ENCODE results near the gene SMAD5.

The SMAD5 gene

DNA sequence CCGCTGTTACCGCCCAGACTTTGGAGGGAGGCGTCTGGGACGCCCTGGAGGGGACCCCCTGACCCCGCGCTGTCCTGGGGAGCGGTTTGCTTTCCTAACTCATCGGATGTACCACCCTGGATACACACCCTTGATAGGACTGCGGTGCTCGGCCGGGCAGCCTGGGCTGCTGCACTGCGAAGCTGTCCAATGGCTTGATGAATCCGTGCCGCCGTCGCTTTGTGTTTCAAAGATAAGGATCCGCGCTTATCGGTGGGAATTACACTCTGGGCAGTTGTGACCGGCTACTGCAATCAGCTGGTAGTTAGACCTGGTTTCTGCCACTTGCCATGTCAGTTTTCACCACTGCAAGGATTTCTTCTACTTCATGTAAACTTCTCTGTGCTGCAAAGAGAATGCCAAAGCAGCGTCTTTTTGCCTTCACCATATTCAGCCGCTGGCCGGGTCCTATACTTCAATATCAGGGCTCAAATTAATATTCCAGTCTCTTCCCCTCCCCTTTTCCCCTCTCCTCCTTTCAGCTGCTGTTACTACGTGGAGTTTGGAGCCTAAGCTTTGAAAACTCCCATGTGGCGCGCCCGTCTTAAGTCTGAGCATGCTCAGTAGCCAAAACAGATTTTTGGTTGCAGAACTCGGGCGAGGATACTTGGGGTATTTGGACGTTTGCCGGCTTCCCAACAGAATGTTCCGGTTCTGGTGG is 727 bp downstream of the SMAD5 start:
- H3K9ac ChIP-seq (ENCODE audit: low read depth, low read length) = peak overlapping the region; percentile 97
- H3K4me1 ChIP-seq (ENCODE audit: insufficient read depth, low read length) = peaks cover 12% of the 10 kb centered on the region; the same call in 1 of the 2 replicates
- no peaks in the 10 kb centered on the region for H3K9me3 ChIP-seq (ENCODE audit: control insufficient read depth, insufficient read depth, low read length)
- H3K36me3 ChIP-seq (ENCODE audit: insufficient read depth, low read length) = no peaks in the 10 kb centered on the region; the same call in 1 of the 2 replicates

DNA sequence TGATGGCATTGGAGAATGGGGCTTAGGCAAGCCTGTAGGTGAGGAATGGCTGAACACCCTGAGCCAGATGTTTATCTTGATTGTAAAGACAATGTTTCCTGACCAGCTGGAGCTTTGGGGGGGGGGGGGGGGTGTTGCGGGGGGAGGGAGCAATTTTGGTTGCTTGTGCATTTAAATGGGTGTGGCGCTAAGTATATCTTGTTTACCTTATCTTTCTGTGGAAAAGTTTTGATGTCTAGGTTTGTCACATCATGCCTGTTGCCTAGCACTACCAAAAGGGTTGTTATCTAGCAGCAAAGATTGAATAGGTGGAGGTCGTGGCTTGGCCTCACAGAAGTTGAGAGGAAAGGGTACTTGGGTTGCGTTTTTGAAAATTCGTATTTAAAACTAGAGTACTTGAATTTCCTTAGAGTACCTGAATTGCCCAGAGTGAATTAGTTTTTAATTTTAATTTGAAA is 1.3 kb downstream of the SMAD5 start:
- peaks cover 12% of the 10 kb centered on the region; the same call in 1 of the 2 replicates for H3K4me1 ChIP-seq (ENCODE audit: insufficient read depth, low read length)
- no peaks in the 10 kb centered on the region for H3K9me3 ChIP-seq (ENCODE audit: control insufficient read depth, insufficient read depth, low read length)
- no peaks in the 10 kb centered on the region; the same call in 1 of the 2 replicates for H3K36me3 ChIP-seq (ENCODE audit: insufficient read depth, low read length)
- peak overlapping the region; percentile 97; the same call in 1 of the 2 replicates for H3K9ac ChIP-seq (ENCODE audit: low read depth, low read length)

DNA sequence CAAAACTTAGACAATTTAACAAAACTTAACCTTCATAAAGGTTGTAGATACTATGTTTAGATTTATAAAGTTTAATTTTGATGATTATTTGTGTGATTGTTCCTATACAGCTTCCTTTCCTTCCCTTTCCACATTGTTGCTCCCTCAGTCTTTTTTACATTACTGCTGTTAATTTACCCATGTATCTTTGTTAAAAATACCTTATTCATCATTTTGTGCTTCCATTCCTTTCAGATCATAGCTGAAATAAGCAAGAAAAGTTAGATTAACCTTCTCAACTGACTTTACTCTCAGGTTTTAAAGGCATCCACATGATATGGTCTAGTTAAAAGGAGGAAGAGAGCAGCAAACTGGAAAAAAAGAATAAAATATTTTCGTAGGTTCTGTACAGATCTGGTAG is 2.0 kb downstream of the SMAD5 start:
- Histone ChIP-seq H3K36me3 (ENCODE audit: insufficient read depth, low read length) (no peaks in the 10 kb centered on the region; the same call in 1 of the 2 replicates), H3K4me1 (ENCODE audit: insufficient read depth, low read length) (peaks cover 12% of the 10 kb centered on the region; the same call in 1 of the 2 replicates), H3K9ac (ENCODE audit: low read depth, low read length) (peak overlapping the region; percentile 12; the same call in 1 of the 2 replicates)

DNA sequence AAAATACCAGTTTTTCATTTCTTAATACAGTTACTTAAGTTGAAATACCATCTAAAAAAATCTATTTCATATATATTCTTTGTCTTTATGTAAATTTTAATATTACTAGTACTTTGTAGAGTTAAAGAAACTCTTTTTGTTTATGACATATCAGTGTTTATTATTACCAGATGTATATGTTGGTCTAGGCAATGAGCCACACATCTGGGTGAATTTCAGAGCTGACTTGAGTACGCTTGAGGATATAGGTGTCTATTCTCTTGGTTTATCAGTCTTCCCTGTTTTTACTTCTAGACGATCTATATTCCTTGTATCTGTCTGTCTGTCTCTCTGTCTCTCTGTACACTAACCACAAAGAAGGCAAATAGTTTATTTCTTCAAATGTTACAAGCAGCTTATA is 2.9 kb downstream of the SMAD5 start:
- H3K9me3 ChIP-seq (ENCODE audit: control insufficient read depth, insufficient read depth, low read length) = no peaks in the 10 kb centered on the region
- H3K36me3 ChIP-seq (ENCODE audit: insufficient read depth, low read length) = no peaks in the 10 kb centered on the region; the same call in 1 of the 2 replicates
- peaks cover 12% of the 10 kb centered on the region; the same call in 1 of the 2 replicates for H3K4me1 ChIP-seq (ENCODE audit: insufficient read depth, low read length)
- H3K9ac ChIP-seq (ENCODE audit: low read depth, low read length) = no peak overlapping the region

More for the DNA sequence above, 2.0 kb downstream of the SMAD5 start:
- H3K9me3 ChIP-seq (ENCODE audit: control insufficient read depth, insufficient read depth, low read length) = no peaks in the 10 kb centered on the region

DNA sequence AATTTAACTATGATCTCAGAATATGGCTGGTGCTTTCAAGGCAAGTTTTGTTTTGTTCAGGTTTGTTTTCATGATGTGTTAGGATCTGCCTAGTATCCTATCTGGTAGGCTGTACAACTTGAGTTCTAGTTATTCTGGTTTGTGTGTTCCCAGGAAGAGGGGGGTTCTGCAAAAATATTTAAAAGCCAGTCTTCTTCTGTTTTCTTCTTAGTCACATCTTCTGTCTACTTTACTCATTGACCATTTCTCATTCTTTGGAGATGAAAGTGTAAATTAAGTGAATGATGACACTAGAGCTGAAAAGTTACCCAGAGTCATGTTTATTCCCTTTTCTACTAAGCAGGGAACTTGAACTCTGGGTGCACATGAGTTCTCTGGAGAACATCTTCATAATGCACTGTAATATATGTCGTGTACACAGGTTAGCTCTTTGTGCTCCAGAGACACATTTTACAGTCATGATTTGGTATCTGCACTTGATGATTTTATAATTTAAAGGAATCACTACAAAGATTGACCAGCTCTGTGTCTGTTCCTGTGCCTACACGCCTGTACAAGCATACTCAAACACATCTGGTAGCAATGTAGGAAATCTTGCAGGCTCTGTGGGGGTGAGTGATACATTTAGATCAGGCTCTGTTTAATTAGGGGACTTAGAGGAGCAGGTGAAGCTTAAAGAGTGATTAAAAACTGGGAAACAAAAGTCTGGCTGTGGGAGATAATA is 5.0 kb downstream of the SMAD5 start:
- Histone ChIP-seq H3K36me3 (ENCODE audit: insufficient read depth, low read length) (no peaks in the 10 kb centered on the region; the same call in 1 of the 2 replicates), H3K9me3 (ENCODE audit: control insufficient read depth, insufficient read depth, low read length) (no peaks in the 10 kb centered on the region), H3K9ac (ENCODE audit: low read depth, low read length) (no peak overlapping the region), H3K4me1 (ENCODE audit: insufficient read depth, low read length) (peaks cover 16% of the 10 kb centered on the region; the same call in 1 of the 2 replicates)

DNA sequence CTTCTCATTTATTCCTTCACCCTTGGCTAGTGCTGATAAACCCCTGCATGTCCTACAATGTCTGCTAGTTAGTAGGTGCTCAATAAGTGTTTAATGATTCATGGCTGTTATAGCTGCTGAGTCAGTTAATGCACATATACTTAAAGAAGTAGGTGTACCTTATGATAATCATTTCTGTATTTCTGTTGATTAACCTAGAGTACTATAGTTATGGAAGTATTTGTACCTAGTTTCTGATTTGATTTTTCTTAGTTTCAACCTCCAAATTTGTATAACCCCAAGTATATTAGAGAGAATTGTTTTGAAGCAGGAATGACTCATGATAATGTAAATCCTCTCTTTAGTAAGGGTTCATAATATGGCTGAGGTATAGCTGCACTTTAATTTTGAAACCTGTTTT is 8.9 kb downstream of the SMAD5 start:
- H3K9me3 ChIP-seq (ENCODE audit: control insufficient read depth, insufficient read depth, low read length) = no peaks in the 10 kb centered on the region
- 0 out of 2 replicates have a peak, but pooled peaks cover 4% of the 10 kb centered on the region for H3K4me1 ChIP-seq (ENCODE audit: insufficient read depth, low read length)
- no peak overlapping the region for H3K9ac ChIP-seq (ENCODE audit: low read depth, low read length)
- H3K36me3 ChIP-seq (ENCODE audit: insufficient read depth, low read length) = no peaks in the 10 kb centered on the region

DNA sequence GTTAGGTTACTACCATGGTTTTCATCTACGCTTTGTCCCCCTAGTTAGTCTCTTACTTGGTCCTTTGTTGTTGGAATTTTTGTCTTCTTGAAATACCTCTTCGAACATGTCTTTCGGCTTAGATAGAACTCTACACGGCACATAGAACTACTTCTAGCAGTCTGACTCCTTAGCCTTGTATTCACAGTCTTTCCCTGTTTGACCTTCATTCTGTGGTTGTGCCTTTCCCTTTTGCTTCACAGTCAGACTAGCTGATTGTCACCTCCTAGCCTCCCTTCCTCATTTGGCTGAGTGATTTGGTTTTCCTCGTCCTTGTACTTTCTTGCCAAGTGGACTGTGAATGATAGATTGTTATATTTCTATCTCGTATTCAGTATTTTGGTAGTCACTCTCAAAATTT is 10.7 kb downstream of the SMAD5 start:
- no peaks in the 10 kb centered on the region for H3K36me3 ChIP-seq (ENCODE audit: insufficient read depth, low read length)
- no peaks in the 10 kb centered on the region for H3K9me3 ChIP-seq (ENCODE audit: control insufficient read depth, insufficient read depth, low read length)
- no peak overlapping the region for H3K9ac ChIP-seq (ENCODE audit: low read depth, low read length)
- 0 out of 2 replicates have a peak, but pooled peaks cover 4% of the 10 kb centered on the region for H3K4me1 ChIP-seq (ENCODE audit: insufficient read depth, low read length)

DNA sequence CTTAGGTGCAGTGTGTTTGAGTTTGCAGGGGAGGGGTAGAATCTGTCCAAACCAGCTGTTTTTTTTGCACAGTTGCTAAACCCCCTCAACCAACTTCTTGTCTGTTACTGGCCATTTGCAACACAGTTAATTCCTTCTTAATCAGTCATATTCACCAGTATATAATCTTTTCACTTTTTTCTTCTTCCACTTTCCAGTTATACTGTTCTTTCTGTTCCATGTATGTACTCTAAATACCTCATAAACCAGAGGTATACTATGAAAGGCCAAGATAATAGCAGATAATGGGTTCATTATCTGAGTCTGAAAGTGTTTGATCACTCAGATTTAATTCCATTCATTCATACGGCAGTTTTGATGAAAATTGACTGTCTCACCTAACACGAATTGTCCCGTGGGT is 11.1 kb downstream of the SMAD5 start:
- no peak overlapping the region for H3K9ac ChIP-seq (ENCODE audit: low read depth, low read length)
- H3K9me3 ChIP-seq (ENCODE audit: control insufficient read depth, insufficient read depth, low read length) = no peaks in the 10 kb centered on the region
- H3K36me3 ChIP-seq (ENCODE audit: insufficient read depth, low read length) = no peaks in the 10 kb centered on the region
- H3K4me1 ChIP-seq (ENCODE audit: insufficient read depth, low read length) = 0 out of 2 replicates have a peak, but pooled peaks cover 4% of the 10 kb centered on the region

DNA sequence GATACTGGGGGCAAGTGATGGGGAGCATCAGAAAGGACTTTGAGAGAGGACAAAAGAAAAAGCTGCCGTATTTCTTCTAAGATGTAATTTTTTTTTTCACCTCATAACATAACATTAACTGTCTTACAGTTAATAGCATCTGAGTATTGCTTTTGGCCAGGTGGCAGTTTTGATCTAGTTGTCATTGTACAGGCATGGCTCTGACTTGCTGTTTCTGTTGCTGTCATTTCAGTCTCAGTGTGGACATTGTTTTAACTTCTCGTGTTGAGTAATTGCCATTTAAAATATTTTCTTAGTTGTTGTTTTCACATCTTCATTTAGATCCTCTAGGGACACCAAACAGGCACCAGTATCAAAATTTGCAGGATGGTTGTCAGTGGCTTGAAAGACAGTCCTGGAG is 12.4 kb downstream of the SMAD5 start:
- H3K4me1 ChIP-seq (ENCODE audit: insufficient read depth, low read length) = 0 out of 2 replicates have a peak, but pooled peaks cover 4% of the 10 kb centered on the region
- no peak overlapping the region for H3K9ac ChIP-seq (ENCODE audit: low read depth, low read length)
- H3K36me3 ChIP-seq (ENCODE audit: insufficient read depth, low read length) = no peaks in the 10 kb centered on the region
- no peaks in the 10 kb centered on the region for H3K9me3 ChIP-seq (ENCODE audit: control insufficient read depth, insufficient read depth, low read length)

DNA sequence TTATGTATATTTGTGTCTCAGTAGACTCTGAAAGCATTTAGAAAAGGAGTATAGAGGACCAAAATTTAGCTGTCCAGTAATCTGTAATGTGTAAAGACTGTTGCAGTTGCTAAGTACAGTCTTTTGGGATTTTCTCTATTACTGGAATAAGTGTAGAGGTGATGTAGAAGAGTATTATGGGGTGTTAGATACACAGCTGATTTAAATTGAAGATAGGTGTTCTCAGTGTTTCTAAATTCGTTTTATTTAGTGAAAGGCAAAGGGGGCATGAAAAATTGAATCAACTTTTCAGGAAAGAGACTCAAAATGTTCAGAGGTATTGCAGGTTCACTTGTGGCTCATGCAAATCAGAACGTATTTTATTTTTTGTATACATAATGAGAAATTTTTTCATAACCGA is 13.6 kb downstream of the SMAD5 start:
- Histone ChIP-seq H3K9ac (ENCODE audit: low read depth, low read length) (no peak overlapping the region), H3K4me1 (ENCODE audit: insufficient read depth, low read length) (0 out of 2 replicates have a peak, but pooled peaks cover under 1% of the 10 kb centered on the region), H3K9me3 (ENCODE audit: control insufficient read depth, insufficient read depth, low read length) (no peaks in the 10 kb centered on the region), H3K36me3 (ENCODE audit: insufficient read depth, low read length) (no peaks in the 10 kb centered on the region)

DNA sequence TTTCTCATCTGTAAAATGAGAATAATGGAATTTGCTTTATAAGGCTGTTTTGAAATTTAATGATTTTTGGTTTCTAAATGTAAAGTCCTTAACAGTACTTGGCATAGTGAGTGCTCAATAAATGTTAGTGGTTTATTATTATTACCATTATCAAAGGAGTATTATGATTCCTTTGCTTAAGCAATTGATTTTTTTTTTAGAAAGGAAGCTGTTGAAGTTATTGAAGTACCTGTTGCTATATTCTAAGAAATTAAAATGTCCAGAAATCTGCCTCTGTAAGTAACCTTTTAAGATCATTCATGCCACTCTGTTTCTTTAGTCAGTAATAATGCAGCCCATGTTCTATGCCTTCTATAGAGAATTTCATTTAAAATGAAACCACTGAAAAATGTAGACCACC is 15.0 kb downstream of the SMAD5 start:
- Histone ChIP-seq H3K36me3 (ENCODE audit: insufficient read depth, low read length) (peaks cover 4% of the 10 kb centered on the region; the same call in 1 of the 2 replicates), H3K4me1 (ENCODE audit: insufficient read depth, low read length) (no peaks in the 10 kb centered on the region), H3K9me3 (ENCODE audit: control insufficient read depth, insufficient read depth, low read length) (no peaks in the 10 kb centered on the region), H3K9ac (ENCODE audit: low read depth, low read length) (no peak overlapping the region)

DNA sequence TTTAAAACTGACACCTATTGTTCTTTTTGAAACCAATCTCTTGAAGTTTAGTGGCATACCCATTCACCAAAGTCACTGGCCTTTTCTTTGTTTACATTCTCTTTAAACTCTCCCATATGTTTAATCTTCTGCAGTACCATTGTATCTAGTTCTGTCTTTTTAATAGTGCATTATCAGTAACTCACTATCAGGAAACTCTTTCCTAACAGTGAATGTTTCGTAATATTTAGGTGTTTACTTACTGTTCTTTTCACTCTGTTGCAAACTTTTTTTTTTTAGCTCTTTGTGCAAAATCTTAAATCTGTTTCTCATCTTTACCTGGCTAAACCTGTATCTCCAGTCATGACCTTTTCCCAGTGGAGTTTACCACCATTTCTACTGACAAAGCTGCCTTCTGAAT is 17.2 kb downstream of the SMAD5 start:
- peaks cover 11% of the 10 kb centered on the region for H3K36me3 ChIP-seq (ENCODE audit: insufficient read depth, low read length)
- no peak overlapping the region for H3K9ac ChIP-seq (ENCODE audit: low read depth, low read length)
- H3K4me1 ChIP-seq (ENCODE audit: insufficient read depth, low read length) = no peaks in the 10 kb centered on the region
- no peaks in the 10 kb centered on the region for H3K9me3 ChIP-seq (ENCODE audit: control insufficient read depth, insufficient read depth, low read length)

DNA sequence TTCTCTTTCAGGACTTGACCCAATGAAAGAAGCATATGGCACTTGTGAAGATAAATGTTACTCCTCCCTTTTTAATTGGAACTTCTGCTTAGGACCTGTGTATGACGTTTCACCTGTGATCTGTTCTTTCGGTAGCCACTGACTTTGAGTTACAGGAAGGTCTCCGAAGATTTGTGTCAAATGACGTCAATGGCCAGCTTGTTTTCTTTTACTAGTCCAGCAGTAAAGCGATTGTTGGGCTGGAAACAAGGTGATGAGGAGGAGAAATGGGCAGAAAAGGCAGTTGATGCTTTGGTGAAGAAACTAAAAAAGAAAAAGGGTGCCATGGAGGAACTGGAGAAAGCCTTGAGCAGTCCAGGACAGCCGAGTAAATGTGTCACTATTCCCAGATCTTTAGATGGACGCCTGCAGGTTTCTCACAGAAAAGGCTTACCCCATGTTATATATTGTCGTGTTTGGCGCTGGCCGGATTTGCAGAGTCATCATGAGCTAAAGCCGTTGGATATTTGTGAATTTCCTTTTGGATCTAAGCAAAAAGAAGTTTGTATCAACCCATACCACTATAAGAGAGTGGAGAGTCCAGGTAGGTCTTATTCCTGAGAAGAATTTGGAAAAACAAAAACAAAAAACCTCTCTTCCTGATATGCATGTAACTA is 21.1 kb downstream of the SMAD5 start:
- Histone ChIP-seq H3K9ac (ENCODE audit: low read depth, low read length) (no peak overlapping the region), H3K9me3 (ENCODE audit: control insufficient read depth, insufficient read depth, low read length) (0 out of 2 replicates have a peak, but pooled peaks cover 3% of the 10 kb centered on the region), H3K36me3 (ENCODE audit: insufficient read depth, low read length) (peaks cover 18% of the 10 kb centered on the region), H3K4me1 (ENCODE audit: insufficient read depth, low read length) (no peaks in the 10 kb centered on the region)

DNA sequence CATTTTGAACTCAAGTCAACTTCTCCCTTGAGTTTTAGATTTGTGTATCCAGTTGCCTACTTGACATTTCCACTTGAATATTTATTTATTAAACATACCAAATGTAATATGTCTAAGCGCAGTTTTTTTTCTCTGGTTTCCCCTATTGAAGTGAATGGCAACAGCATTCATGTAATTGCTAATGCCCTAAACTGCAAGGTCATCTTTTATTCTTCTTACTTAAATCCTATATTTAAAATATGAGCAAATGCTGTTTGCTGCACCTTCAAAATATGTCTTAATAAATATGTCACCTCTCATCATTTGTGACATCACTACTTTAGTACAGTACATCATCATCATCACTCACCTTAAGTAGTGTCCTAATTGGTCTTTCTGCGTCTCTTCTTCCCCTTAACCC is 22.4 kb downstream of the SMAD5 start:
- no peaks in the 10 kb centered on the region for H3K4me1 ChIP-seq (ENCODE audit: insufficient read depth, low read length)
- H3K9ac ChIP-seq (ENCODE audit: low read depth, low read length) = no peak overlapping the region
- peaks cover 18% of the 10 kb centered on the region for H3K36me3 ChIP-seq (ENCODE audit: insufficient read depth, low read length)
- H3K9me3 ChIP-seq (ENCODE audit: control insufficient read depth, insufficient read depth, low read length) = 0 out of 2 replicates have a peak, but pooled peaks cover 3% of the 10 kb centered on the region
